Loucy (cell line): ENCODE results near the gene DES.

Experiments
- H2AFZ ChIP-seq: fragments of 200-600 bp; sonication (generic); 2 replicates; pipeline ENCODE4 v1.6.0; 2016; ENCODE audit warnings: antibody characterized with exemption, mild to moderate bottlenecking, low read length, moderate library complexity
- H3F3A ChIP-seq: fragments of 200-600 bp; 2 replicates; pipeline ENCODE4 v1.6.0; 2016; ENCODE audit warnings: antibody characterized with exemption, low read depth, mild to moderate bottlenecking
- H3K27me3 ChIP-seq: fragments of 200-600 bp; sonication (generic); 2 replicates; pipeline ENCODE4 v1.6.1; 2014; ENCODE audit warnings: low read length, mild to moderate bottlenecking; ENCODE audit not compliant: insufficient read depth, poor library complexity, severe bottlenecking
- H3K36me3 ChIP-seq: fragments of 200-600 bp; sonication (generic); 2 replicates; pipeline ENCODE4 v1.6.1; 2016; ENCODE audit warnings: low read length; ENCODE audit not compliant: insufficient read depth
- H3K4me1 ChIP-seq: fragments of 200-600 bp; sonication (generic); 2 replicates; pipeline ENCODE4 v1.5.1; 2014; ENCODE audit warnings: low read length, mild to moderate bottlenecking; ENCODE audit not compliant: insufficient read depth, poor library complexity, severe bottlenecking
- H3K4me2 ChIP-seq: fragments of 200-600 bp; sonication (generic); 2 replicates; pipeline ENCODE4 v1.6.0; 2014; ENCODE audit warnings: antibody characterized with exemption, low read length, low read depth, mild to moderate bottlenecking; ENCODE audit not compliant: poor library complexity, severe bottlenecking
- H3K4me3 ChIP-seq: fragments of 200-600 bp; sonication (generic); 2 replicates; pipeline ENCODE4 v1.5.1; 2014; ENCODE audit warnings: low read length, mild to moderate bottlenecking, mixed read lengths; ENCODE audit not compliant: poor library complexity, severe bottlenecking
- H3K79me2 ChIP-seq: fragments of 200-600 bp; sonication (generic); 2 replicates; pipeline ENCODE4 v1.6.1; 2014; ENCODE audit warnings: low read length; ENCODE audit not compliant: insufficient read depth
- H3K9ac ChIP-seq: fragments of 200-600 bp; sonication (generic); 2 replicates; pipeline ENCODE4 v1.6.0; 2014; ENCODE audit warnings: mild to moderate bottlenecking, low read depth, low read length, moderate library complexity; ENCODE audit not compliant: poor library complexity, severe bottlenecking
- H3K9me2 ChIP-seq: fragments of 200-600 bp; sonication (generic); replicated peaks from 2 replicates; pipeline ENCODE4 v1.6.1; 2016; ENCODE audit warnings: low read depth, low read length, mixed read lengths
- H3K9me3 ChIP-seq: fragments of 200-600 bp; sonication (generic); 2 replicates; pipeline ENCODE4 v1.6.1; 2014; ENCODE audit warnings: mild to moderate bottlenecking, antibody characterized with exemption, low read length, low read depth; ENCODE audit not compliant: insufficient read depth
- H4K20me1 ChIP-seq: fragments of 200-600 bp; sonication (generic); 2 replicates; pipeline ENCODE4 v1.6.0; 2014; ENCODE audit warnings: antibody characterized with exemption, low read length, mild to moderate bottlenecking; ENCODE audit not compliant: insufficient read depth, poor library complexity, severe bottlenecking
- EZH2phosphoT487 ChIP-seq: fragments of 200-600 bp; IDR thresholded peaks from 2 replicates; pipeline ENCODE4 v1.6.1; 2018; ENCODE audit warnings: antibody characterized with exemption, mild to moderate bottlenecking, moderate library complexity, borderline replicate concordance
- TF ChIP-seq, protein P1 (sequence below): fragments of 200-600 bp; sonication (generic); conservative IDR thresholded peaks from 2 replicates; pipeline ENCODE4 v1.5.1; 2014; ENCODE audit warnings: mild to moderate bottlenecking, antibody characterized with exemption, low read length

Gene DES

DNA sequence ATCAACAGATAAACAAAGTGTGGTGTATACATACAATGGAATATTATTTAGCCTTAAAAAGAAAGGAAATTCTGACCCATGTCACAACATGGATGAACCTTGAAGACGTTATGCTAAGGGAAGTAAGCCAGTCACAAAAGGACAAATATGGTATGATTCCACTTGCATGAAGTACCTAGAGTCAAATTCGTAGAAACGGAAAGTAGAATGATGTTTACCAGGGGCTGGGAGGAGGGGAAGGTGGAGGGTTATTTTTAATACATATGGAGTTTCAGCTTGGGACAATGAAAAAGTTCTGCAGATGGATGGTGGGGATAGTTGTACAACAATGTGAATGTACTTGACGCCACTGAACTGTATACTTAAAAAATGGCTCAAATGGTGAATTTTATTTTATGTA lies 3.3 kb upstream of the DES start:
- H3K4me3 ChIP-seq = no peak overlapping the region

DNA sequence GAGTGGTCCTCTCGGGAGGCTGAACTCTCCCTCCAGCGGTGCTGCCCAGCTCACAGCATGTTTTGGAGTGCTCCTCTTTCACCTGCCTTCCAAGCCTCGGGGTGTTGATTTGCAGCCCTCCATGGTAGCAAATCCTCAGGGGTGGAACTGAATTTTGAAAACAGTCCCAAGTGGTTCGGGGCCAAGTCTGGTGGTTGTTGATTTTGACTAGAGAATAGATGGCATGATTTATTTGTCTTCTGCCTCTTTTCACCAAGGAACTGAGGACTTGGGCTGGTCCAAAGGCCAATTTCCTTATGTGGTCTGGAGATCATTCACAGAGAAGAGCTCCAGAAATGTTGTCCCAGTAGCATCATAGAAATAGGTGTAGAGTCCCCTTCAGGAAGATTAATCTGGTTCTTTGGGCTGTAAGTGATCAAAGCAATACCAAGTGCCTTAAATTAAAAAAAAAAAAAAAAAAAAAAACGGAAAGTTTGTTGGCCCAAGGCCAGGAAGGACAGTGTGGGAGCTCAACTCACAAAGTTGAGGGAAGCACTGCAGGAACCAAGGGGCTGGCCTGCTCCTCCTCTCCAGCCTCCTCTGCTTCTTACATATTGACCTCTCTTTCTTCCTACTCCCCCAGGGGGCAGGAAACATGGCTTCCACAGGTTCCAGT lies 2.5 kb upstream of the DES start:
- Histone ChIP-seq H3K9ac (no peak overlapping the region), H3K36me3 (no peaks in the 10 kb centered on the region), H3K4me2 (no peak overlapping the region), H3K27me3 (no peaks in the 10 kb centered on the region), H3K79me2 (no peaks in the 10 kb centered on the region), H3K9me2 (no peaks in the 10 kb centered on the region), H3K4me3 (no peak overlapping the region), H3K4me1 (no peaks in the 10 kb centered on the region), H3F3A (no peaks in the 10 kb centered on the region), H4K20me1 (no peaks in the 10 kb centered on the region), H3K9me3 (no peaks in the 10 kb centered on the region), H2AFZ (no peak overlapping the region)
- TF ChIP-seq, protein P1, sequence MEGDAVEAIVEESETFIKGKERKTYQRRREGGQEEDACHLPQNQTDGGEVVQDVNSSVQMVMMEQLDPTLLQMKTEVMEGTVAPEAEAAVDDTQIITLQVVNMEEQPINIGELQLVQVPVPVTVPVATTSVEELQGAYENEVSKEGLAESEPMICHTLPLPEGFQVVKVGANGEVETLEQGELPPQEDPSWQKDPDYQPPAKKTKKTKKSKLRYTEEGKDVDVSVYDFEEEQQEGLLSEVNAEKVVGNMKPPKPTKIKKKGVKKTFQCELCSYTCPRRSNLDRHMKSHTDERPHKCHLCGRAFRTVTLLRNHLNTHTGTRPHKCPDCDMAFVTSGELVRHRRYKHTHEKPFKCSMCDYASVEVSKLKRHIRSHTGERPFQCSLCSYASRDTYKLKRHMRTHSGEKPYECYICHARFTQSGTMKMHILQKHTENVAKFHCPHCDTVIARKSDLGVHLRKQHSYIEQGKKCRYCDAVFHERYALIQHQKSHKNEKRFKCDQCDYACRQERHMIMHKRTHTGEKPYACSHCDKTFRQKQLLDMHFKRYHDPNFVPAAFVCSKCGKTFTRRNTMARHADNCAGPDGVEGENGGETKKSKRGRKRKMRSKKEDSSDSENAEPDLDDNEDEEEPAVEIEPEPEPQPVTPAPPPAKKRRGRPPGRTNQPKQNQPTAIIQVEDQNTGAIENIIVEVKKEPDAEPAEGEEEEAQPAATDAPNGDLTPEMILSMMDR = no peak
- TF ChIP-seq EZH2phosphoT487 = no peak

More for the DNA sequence above, 3.3 kb upstream of the DES start:
- H2AFZ ChIP-seq = no peak overlapping the region
- H4K20me1 ChIP-seq = no peaks in the 10 kb centered on the region
- TF ChIP-seq EZH2phosphoT487 = no peak
- TF ChIP-seq, protein P1 = no peak
- H3K9me2 ChIP-seq = no peaks in the 10 kb centered on the region
- no peaks in the 10 kb centered on the region for H3K9me3 ChIP-seq
- no peaks in the 10 kb centered on the region for H3F3A ChIP-seq
- no peaks in the 10 kb centered on the region for H3K36me3 ChIP-seq
- H3K9ac ChIP-seq = no peak overlapping the region
- H3K79me2 ChIP-seq = no peaks in the 10 kb centered on the region
- H3K27me3 ChIP-seq = no peaks in the 10 kb centered on the region
- H3K4me1 ChIP-seq = no peaks in the 10 kb centered on the region
- no peak overlapping the region for H3K4me2 ChIP-seq

DNA sequence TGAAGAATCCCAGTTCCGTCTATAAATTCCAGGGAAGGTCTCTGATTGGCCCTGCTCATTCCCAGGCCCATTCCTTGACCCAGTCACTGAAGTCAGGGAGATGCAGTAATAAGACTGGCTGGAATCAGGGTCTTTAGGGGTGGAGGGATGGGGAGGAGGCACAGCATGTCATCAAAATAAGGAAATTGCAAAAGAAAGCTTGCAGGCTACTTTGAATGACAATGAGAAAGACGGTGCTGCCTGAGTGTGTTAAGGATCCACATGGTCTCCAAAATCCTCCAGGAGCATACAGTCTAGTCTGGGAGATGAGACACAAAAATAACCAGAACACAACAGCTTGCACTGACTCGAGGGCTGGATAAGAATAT lies 2.0 kb upstream of the DES start:
- no peak overlapping the region for H3K4me3 ChIP-seq
- no peaks in the 10 kb centered on the region for H3K27me3 ChIP-seq
- TF ChIP-seq, protein P1 = no peak
- no peak for TF ChIP-seq EZH2phosphoT487
- no peak overlapping the region for H2AFZ ChIP-seq
- H3F3A ChIP-seq = no peaks in the 10 kb centered on the region
- no peaks in the 10 kb centered on the region for H3K36me3 ChIP-seq
- H4K20me1 ChIP-seq = no peaks in the 10 kb centered on the region
- no peak overlapping the region for H3K4me2 ChIP-seq
- no peaks in the 10 kb centered on the region for H3K79me2 ChIP-seq
- no peak overlapping the region for H3K9ac ChIP-seq
- no peaks in the 10 kb centered on the region for H3K9me2 ChIP-seq
- H3K9me3 ChIP-seq = no peaks in the 10 kb centered on the region
- no peaks in the 10 kb centered on the region for H3K4me1 ChIP-seq
